Testis (tissue), 3 donors: ENCODE measurements around the gene MYH10. TPM values are rescaled to one million over a fixed set of nuclear protein-coding genes. Genes with fewer than 3 reads are reported as not detected.
A peak's percentile ranks its signal among the peaks of the same experiment; 100 is the strongest.

Experiments used
- DNase-seq: peaks from one replicate; pipeline ENCODE4 v3.0.0-alpha.2; 2019
- H3K27ac ChIP-seq, 2 donors: fragments of 200-600 bp; sonication (generic); one replicate each; pipeline ENCODE4 v1.5.1; 2019
- H3K27me3 ChIP-seq: fragments of 200-600 bp; sonication (generic); one replicate; pipeline ENCODE4 v1.5.1; 2019
- H3K36me3 ChIP-seq: fragments of 200-600 bp; sonication (generic); one replicate; pipeline ENCODE4 v1.5.1; 2017; ENCODE audit warnings: low read depth; ENCODE audit errors: missing control alignments
- H3K4me1 ChIP-seq: fragments of 200-600 bp; sonication (generic); one replicate; pipeline ENCODE4 v1.5.1; 2019
- H3K4me3 ChIP-seq, 2 donors: fragments of 200-600 bp; sonication (generic); one replicate each; pipeline ENCODE4 v1.5.1; 2017 to 2019
- H3K9me3 ChIP-seq: fragments of 200-600 bp; sonication (generic); one replicate; pipeline ENCODE4 v1.5.1; 2017
- CTCF ChIP-seq, 3 experiments: fragments of 450-650 bp in 2 of 3; fragments of 200-600 bp in 1 of 3; sonication (generic) in 1 of 3; IDR thresholded peaks; one replicate each; pipeline ENCODE4 v1.5.1; 2016 to 2019; ENCODE audit warnings: antibody characterized with exemption in 3 of 3, mild to moderate bottlenecking in 2 of 3, moderate library complexity in 1 of 3
- POLR2A ChIP-seq: fragments of 450-650 bp; IDR thresholded peaks from one replicate; pipeline ENCODE4 v1.6.1; 2017; ENCODE audit warnings: antibody characterized with exemption, mild to moderate bottlenecking, moderate library complexity
- whole genome bisulfite sequencing, 2 donors: methylation state at CpG; one replicate each; pipeline ENCODE4 v1.1.5; 2018; 5-methylcytosine and 5-hydroxymethylcytosine counted together
- intact Hi-C: fragments of 100-400 bp; cut with DNase I; formaldehyde crosslinking; loops from one replicate; pipeline ENCODE4 v1.15.1; 2023; ENCODE audit warnings: low total_unique reads
- polyA plus RNA-seq: library from polyadenylated mRNA; stranded (reverse); fragments of 350-450 nt; fragmentation: Illumina TruSeq; extraction: RNeasy Lipid Tissue Mini Kit (QIAGEN cat#74804); gene quantifications from one replicate; pipeline ENCODE4 v1.2.3, GENCODE V29; 2014; ENCODE audit warnings: low read depth, low replicate concordance; ENCODE audit not compliant: insufficient read depth
- small RNA-seq, 2 donors: library from RNA; depleted of rRNA; stranded (forward); fragments of <200 nt; gene quantifications; one replicate each; pipeline ENCODE3, GENCODE V24; 2016
- total RNA-seq, 2 donors: library from RNA; depleted of rRNA; stranded (reverse); fragments of >200 nt; gene quantifications; one replicate each; pipeline ENCODE4 v1.2.3, GENCODE V29; 2016

MYH10 gene
- total and polyA plus RNA-seq, 3 donors from 2014 or later: 25.5 to 34.1 (median 33.1) TPM

DNA sequence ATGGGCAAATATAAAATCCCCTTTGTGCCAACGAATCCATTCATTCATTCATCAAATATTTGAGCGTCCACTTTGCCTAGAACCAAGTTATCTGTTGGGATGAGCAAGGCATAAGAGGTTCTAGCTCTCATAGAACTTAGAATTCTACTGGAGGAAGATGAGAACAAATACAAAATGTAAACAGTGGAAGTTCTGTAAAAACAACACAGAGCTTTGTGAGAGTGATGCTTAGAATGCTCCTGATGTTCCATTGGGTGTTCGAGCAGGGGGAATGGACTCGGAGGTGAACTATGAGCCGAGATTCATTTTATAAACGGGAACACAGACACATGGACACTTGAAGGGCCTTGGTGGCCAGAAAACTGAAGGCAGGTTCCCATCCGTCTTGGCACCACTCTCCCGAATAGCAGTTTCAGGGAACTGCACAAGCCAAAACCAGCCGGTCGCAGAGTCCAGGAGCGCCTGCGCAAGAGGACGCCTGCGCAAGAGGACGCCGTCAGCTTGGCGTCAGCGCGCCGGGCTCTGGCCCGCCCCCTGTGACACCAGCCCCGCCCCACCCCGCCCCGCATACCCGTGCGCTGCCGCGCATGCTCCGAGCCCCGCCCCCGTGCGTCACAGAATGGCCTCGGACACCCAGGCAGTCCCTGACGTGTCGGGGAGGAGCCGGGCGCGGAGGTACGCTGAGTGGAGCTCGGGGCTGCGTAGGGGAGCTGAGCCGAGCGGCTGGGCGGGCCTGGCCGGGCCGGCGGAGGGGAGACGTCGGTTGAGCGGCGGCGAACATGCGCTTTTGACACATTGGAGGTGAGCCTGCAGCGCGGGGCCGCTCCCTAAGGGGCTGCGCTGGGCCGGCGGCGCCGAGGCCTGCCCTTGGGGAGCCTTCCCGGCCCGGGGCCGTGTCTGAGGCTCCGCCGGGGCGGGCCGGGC is 195.0 kb downstream of the MYH10 start, which contains the start of gene NDEL1:
Gene NDEL1 (plus strand): TSS at position 640 of the 924 bp plus-strand sequence. CDS start 8,388 bp downstream, outside the sequence.
- intact Hi-C loops: no loop called here
- Histone ChIP-seq H3K4me3 (peak within 1 kb of the TSS; percentile 97 to 100), H3K4me1 (no peaks in the 10 kb centered on the region), H3K27ac (peak within 1 kb of the TSS; percentile 98 to 99), H3K36me3 (no peaks in the 10 kb centered on the region), H3K27me3 (no peaks in the 10 kb centered on the region), H3K9me3 (no peaks in the 10 kb centered on the region)
- WGBS, 2 donors: 4 to 8% methylated on average over 14 to 56 of the region's 68 CpGs
- peak; percentile 98 for DNase-seq
- TF ChIP-seq POLR2A (peak; percentile 99), CTCF (IDR thresholded peaks at IDR 0.05) (no peak)

GRCh38 chr17:8430966-8431365 is 199.6 kb downstream of the MYH10 start:
- no peak for DNase-seq
- H3K27ac ChIP-seq: no peak overlapping the region
- intact Hi-C loops: no loop called here

DNA sequence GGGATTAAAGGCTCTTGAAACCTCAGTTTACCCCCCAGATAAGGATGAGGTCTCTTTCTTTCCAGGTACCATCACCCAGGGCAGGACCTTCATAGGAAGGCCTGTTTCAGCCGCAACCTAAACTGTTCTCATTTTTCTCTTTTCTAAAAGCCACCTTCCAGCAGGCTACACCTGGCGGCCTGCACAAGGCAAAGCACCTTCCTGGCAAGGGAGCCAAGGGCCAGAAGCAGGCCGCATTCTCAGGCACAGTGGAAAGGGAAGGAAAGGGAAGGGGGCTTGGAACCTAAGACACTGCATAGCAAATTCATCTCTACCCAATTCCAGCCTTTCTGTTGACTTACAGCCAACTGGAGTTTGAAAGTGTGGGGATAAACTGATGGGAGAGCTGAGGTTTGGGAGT is 203.7 kb downstream of the MYH10 start:
- no peaks in the 10 kb centered on the region for H3K4me1 ChIP-seq
- no peaks in the 10 kb centered on the region for H3K36me3 ChIP-seq
- intact Hi-C loops: no loop called here
- H3K4me3 ChIP-seq: no peak overlapping the region
- no peaks in the 10 kb centered on the region for H3K9me3 ChIP-seq
- no peak for TF ChIP-seq CTCF (IDR thresholded peaks at IDR 0.05)
- TF ChIP-seq POLR2A: no peak
- no peak for DNase-seq
- 90 to 96% methylated on average over 3 of the region's 3 CpGs for WGBS, 2 donors
- H3K27ac ChIP-seq: no peak overlapping the region
- H3K27me3 ChIP-seq: no peaks in the 10 kb centered on the region

More at GRCh38 chr17:8430966-8431365, 199.6 kb downstream of the MYH10 start:
- no peaks in the 10 kb centered on the region for H3K27me3 ChIP-seq
- WGBS, 2 donors: 67 to 71% methylated on average over 7 of the region's 7 CpGs
- TF ChIP-seq CTCF (IDR thresholded peaks at IDR 0.05): no peak
- H3K9me3 ChIP-seq: no peaks in the 10 kb centered on the region
- no peak overlapping the region for H3K4me3 ChIP-seq
- no peaks in the 10 kb centered on the region for H3K36me3 ChIP-seq
- H3K4me1 ChIP-seq: no peaks in the 10 kb centered on the region

DNA sequence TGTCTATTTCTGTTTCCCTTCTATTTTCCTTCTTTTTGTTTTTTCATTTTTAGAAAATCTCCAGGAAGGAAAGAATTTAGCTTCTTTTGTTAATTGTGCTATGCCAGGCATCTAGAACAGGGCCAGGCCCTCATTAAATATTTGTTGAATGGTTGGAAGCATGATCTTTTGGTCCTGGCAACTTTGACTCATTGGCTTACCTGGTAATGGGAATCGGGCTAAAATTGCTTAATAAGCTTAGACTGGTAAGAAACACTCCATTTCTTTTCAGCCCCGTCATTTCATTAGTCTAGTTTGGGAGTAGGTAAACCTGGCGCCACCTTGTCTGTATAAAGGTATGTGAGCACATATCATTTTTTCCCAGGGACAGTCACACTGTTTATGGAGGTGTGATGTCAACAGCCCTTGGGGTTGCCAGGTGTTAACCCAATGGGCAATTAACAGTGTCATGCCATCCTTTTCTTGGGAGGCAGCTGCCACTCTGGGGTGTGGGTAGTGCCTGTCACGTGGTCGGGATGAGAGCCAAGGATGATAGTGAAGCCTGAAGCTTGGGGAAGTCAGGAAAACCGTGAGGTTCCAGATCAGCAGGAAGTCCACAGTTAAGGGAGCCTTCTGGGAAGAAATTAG is 204.3 kb downstream of the MYH10 start:
- Histone ChIP-seq H3K27me3 (no peaks in the 10 kb centered on the region), H3K9me3 (no peaks in the 10 kb centered on the region), H3K27ac (no peak overlapping the region), H3K4me1 (no peaks in the 10 kb centered on the region), H3K4me3 (no peak overlapping the region), H3K36me3 (no peaks in the 10 kb centered on the region)
- TF ChIP-seq POLR2A: no peak
- no peak for TF ChIP-seq CTCF (IDR thresholded peaks at IDR 0.05)
- intact Hi-C loops: no loop called here
- DNase-seq: no peak
- WGBS, 2 donors: 59 to 62% methylated on average over 6 of the region's 6 CpGs

Small RNAs within 50 kb of the gene (small RNA-seq; reads per million reads assigned to genes)
- gene RNU7-43P: 0 reads per million in 2 donors

Other genes with a start within 250 kb of the MYH10 start
- gene RPL26, start 247.5 kb downstream of the MYH10 start, total RNA-seq: 1,000 to 10,000 TPM in 1 of 2 donors, 100 to 1,000 TPM in 1; 769 to 1,617 TPM
- 1,360 TPM for gene RPL26, start 247.5 kb downstream of the MYH10 start, polyA plus RNA-seq
- under 1 TPM in 1 of 2 donors, not detected in 1; 0.06 TPM for gene RNF222, start 232.9 kb downstream of the MYH10 start, total RNA-seq
- gene RNF222, start 232.9 kb downstream of the MYH10 start, polyA plus RNA-seq: not detected
- gene NDEL1, start 194.8 kb downstream of the MYH10 start, total RNA-seq: 10 to 100 TPM; 73.1 to 85.4 TPM
- gene NDEL1, start 194.8 kb downstream of the MYH10 start, polyA plus RNA-seq: 51.2 TPM
- gene CCDC42, start 114.1 kb upstream of the MYH10 start, total RNA-seq: 10 to 100 TPM; 52.7 to 71.7 TPM
- 260 TPM for gene CCDC42, start 114.1 kb upstream of the MYH10 start, polyA plus RNA-seq
- 10 to 100 TPM in 1 of 2 donors, 1 to 10 TPM in 1; 3.3 to 19.6 TPM for gene SPDYE4, start 127.8 kb upstream of the MYH10 start, total RNA-seq
- 17.6 TPM for gene SPDYE4, start 127.8 kb upstream of the MYH10 start, polyA plus RNA-seq
- gene MFSD6L, start 168.6 kb upstream of the MYH10 start, total RNA-seq: 10 to 100 TPM; 14.2 to 16.1 TPM
- gene MFSD6L, start 168.6 kb upstream of the MYH10 start, polyA plus RNA-seq: 56.5 TPM
- gene PIK3R6, start 236.9 kb upstream of the MYH10 start, total RNA-seq: 1 to 10 TPM; 1.3 to 2.5 TPM
- gene PIK3R6, start 236.9 kb upstream of the MYH10 start, polyA plus RNA-seq: 2.6 TPM